Fibroblast of skin of left quadriceps (primary cell): ENCODE data around the gene THSD8.
A peak's percentile ranks its signal among the peaks of the same experiment; 100 is the strongest.
"Not testable (repeated sequence)": the region's sequence is repeated elsewhere in the genome, so short reads cannot be mapped to it uniquely, and the experiment has no call there.

Source experiments
- DNase-seq, 2 experiments: peaks; one replicate each; pipeline ENCODE4 v3.0.0-alpha.2; 2013; ENCODE audit warnings: low read depth in 2 of 2

The THSD8 gene

GRCh38 chr19:12825254-12826131 is 23.6 kb downstream of the THSD8 start:
- no peak for DNase-seq

GRCh38 chr19:12828494-12828893 is 26.6 kb downstream of the THSD8 start:
- DNase-seq: no peak

- no peak for DNase-seq
These were observed 31.5 kb downstream of the THSD8 start for GRCh38 chr19:12833418-12833737.

- no peak for DNase-seq
These were observed 32.1 kb downstream of the THSD8 start for GRCh38 chr19:12833738-12834565.

GRCh38 chr19:12834566-12834943 is 32.7 kb downstream of the THSD8 start, which contains the start of gene RTBDN:
Gene RTBDN (minus strand): TSS chr19:12834579. CDS start chr19:12829979, 4,600 bp downstream.
- no peak for DNase-seq

GRCh38 chr19:12834976-12835757 is 33.3 kb downstream of the THSD8 start:
- no peak for DNase-seq

- no peak for DNase-seq
These were observed 34.6 kb downstream of the THSD8 start for GRCh38 chr19:12836529-12836863.

GRCh38 chr19:12837225-12837624 is 35.4 kb downstream of the THSD8 start:
- no peak for DNase-seq

- DNase-seq: no peak
These were observed 36.5 kb downstream of the THSD8 start, which contains the start of gene MAST1 for GRCh38 chr19:12838182-12838885. Gene MAST1 (plus strand): TSS chr19:12838515. CDS start chr19:12838573, 58 bp downstream.

- no peak for DNase-seq
These were observed 37.3 kb downstream of the THSD8 start for GRCh38 chr19:12838886-12839756.

- peak in 1 of 2 experiments; percentile 21 for DNase-seq
These were observed 38.5 kb downstream of the THSD8 start for GRCh38 chr19:12840091-12841079.

GRCh38 chr19:12841094-12841493 is 39.2 kb downstream of the THSD8 start:
- DNase-seq: no peak

- no peak for DNase-seq
These were observed 40.6 kb downstream of the THSD8 start for GRCh38 chr19:12842511-12842910.

- no peak for DNase-seq
These were observed 41.5 kb downstream of the THSD8 start for GRCh38 chr19:12843328-12843727.

GRCh38 chr19:12843999-12844732 is 42.3 kb downstream of the THSD8 start:
- no peak for DNase-seq

- DNase-seq: not testable (repeated sequence)
These were observed 44.7 kb downstream of the THSD8 start for GRCh38 chr19:12846613-12847012.

- peak; percentile 32 to 39 for DNase-seq
These were observed 45.6 kb downstream of the THSD8 start for GRCh38 chr19:12847159-12848139.
